Measurements from ENCODE around the gene ZDHHC14. TPM values are rescaled to one million over a fixed set of nuclear protein-coding genes. Genes with fewer than 3 reads are reported as not detected.

The ZDHHC14 gene
- total RNA-seq, 1 donor from 2014 or later = 5.1 TPM

GRCh38 chr6:157562997-157563396 is 182.0 kb downstream of the ZDHHC14 start:
- Mint-ChIP-seq H3K4me3 (ENCODE audit: unreplicated experiment) (no peak overlapping the region), H3K36me3 (ENCODE audit: unreplicated experiment) (no peaks in the 10 kb centered on the region), H3K4me1 (ENCODE audit: low read depth, unreplicated experiment) (peaks cover 3% of the 10 kb centered on the region), H3K27me3 (ENCODE audit: unreplicated experiment) (no peaks in the 10 kb centered on the region), H3K9me3 (ENCODE audit: unreplicated experiment) (no peaks in the 10 kb centered on the region), H3K27ac (ENCODE audit: unreplicated experiment) (no peak overlapping the region)
- DNase-seq = no peak
- TF ChIP-seq CTCF (IDR thresholded peaks at IDR 0.05; ENCODE audit: partially characterized antibody, unreplicated experiment) = no peak

GRCh38 chr6:157563611-157564284 is 182.8 kb downstream of the ZDHHC14 start:
- Mint-ChIP-seq H3K4me3 (ENCODE audit: unreplicated experiment) (no peak overlapping the region), H3K27me3 (ENCODE audit: unreplicated experiment) (no peaks in the 10 kb centered on the region), H3K9me3 (ENCODE audit: unreplicated experiment) (no peaks in the 10 kb centered on the region), H3K36me3 (ENCODE audit: unreplicated experiment) (no peaks in the 10 kb centered on the region), H3K27ac (ENCODE audit: unreplicated experiment) (no peak overlapping the region), H3K4me1 (ENCODE audit: low read depth, unreplicated experiment) (peaks cover 3% of the 10 kb centered on the region)
- DNase-seq = no peak
- no peak for TF ChIP-seq CTCF (IDR thresholded peaks at IDR 0.05; ENCODE audit: partially characterized antibody, unreplicated experiment)

- H3K36me3 Mint-ChIP-seq (ENCODE audit: unreplicated experiment) = no peaks in the 10 kb centered on the region
- no peaks in the 10 kb centered on the region for H3K9me3 Mint-ChIP-seq (ENCODE audit: unreplicated experiment)
- no peak overlapping the region for H3K27ac Mint-ChIP-seq (ENCODE audit: unreplicated experiment)
- H3K27me3 Mint-ChIP-seq (ENCODE audit: unreplicated experiment) = no peaks in the 10 kb centered on the region
- peaks cover 5% of the 10 kb centered on the region for H3K4me1 Mint-ChIP-seq (ENCODE audit: low read depth, unreplicated experiment)
- DNase-seq = no peak
- TF ChIP-seq CTCF (IDR thresholded peaks at IDR 0.05; ENCODE audit: partially characterized antibody, unreplicated experiment) = no peak
- H3K4me3 Mint-ChIP-seq (ENCODE audit: unreplicated experiment) = no peak overlapping the region
These were observed 187.7 kb downstream of the ZDHHC14 start for GRCh38 chr6:157568702-157569101.

- no peak for TF ChIP-seq CTCF (IDR thresholded peaks at IDR 0.05; ENCODE audit: partially characterized antibody, unreplicated experiment)
- no peak for DNase-seq
- no peak overlapping the region for H3K4me3 Mint-ChIP-seq (ENCODE audit: unreplicated experiment)
These were observed 188.6 kb downstream of the ZDHHC14 start for GRCh38 chr6:157569543-157569942.

GRCh38 chr6:157570104-157570503 is 189.1 kb downstream of the ZDHHC14 start:
- Mint-ChIP-seq H3K27me3 (ENCODE audit: unreplicated experiment) (no peaks in the 10 kb centered on the region), H3K9me3 (ENCODE audit: unreplicated experiment) (peaks cover 1% of the 10 kb centered on the region), H3K4me1 (ENCODE audit: low read depth, unreplicated experiment) (peaks cover 5% of the 10 kb centered on the region), H3K36me3 (ENCODE audit: unreplicated experiment) (no peaks in the 10 kb centered on the region), H3K4me3 (ENCODE audit: unreplicated experiment) (no peak overlapping the region), H3K27ac (ENCODE audit: unreplicated experiment) (no peak overlapping the region)
- no peak for DNase-seq
- no peak for TF ChIP-seq CTCF (IDR thresholded peaks at IDR 0.05; ENCODE audit: partially characterized antibody, unreplicated experiment)

More at GRCh38 chr6:157569543-157569942, 188.6 kb downstream of the ZDHHC14 start:
- no peaks in the 10 kb centered on the region for H3K27me3 Mint-ChIP-seq (ENCODE audit: unreplicated experiment)
- no peak overlapping the region for H3K27ac Mint-ChIP-seq (ENCODE audit: unreplicated experiment)
- peaks cover 5% of the 10 kb centered on the region for H3K4me1 Mint-ChIP-seq (ENCODE audit: low read depth, unreplicated experiment)
- H3K9me3 Mint-ChIP-seq (ENCODE audit: unreplicated experiment) = peaks cover under 1% of the 10 kb centered on the region
- H3K36me3 Mint-ChIP-seq (ENCODE audit: unreplicated experiment) = no peaks in the 10 kb centered on the region

All from glutamatergic neuron (in vitro differentiated cells).